K562 (cell line): ENCODE data around the gene TTLL3. TPM values are rescaled to one million over a fixed set of nuclear protein-coding genes. Genes with fewer than 3 reads are reported as not detected.
"Not testable (repeated sequence)": the region's sequence is repeated elsewhere in the genome, so short reads cannot be mapped to it uniquely, and the experiment has no call there.

Experiments used
- ATAC-seq: fragments of 200-7000 bp; cut with Tn5 transposase; 3 replicates; pipeline ENCODE4 v1.9.1; 2020; ENCODE audit warnings: moderate library complexity
- BruUV-seq: library from RNA; stranded (reverse); fragments of 400-500 nt; replicated peaks from 2 replicates; lab custom pipeline; 2021; lab: Mats Ljungman, UMichigan
- CTCF ChIA-PET: fragments of 300-600 bp; formaldehyde crosslinking; extraction: SDS; loops from one replicate; lab custom pipeline; 2021; ENCODE audit warnings: low intra/inter-chr PET ratio; lab: Yijun Ruan, JAX
- POLR2A ChIA-PET: fragments of 300-600, 350-650 bp; sonication (Branson Sonifier 250); formaldehyde crosslinking; extraction: SDS; loops from one replicate; lab custom pipeline; 2021; ENCODE audit warnings: antibody characterized with exemption, inconsistent platforms; lab: Yijun Ruan, JAX
- DNase-seq, 4 experiments: peaks; one replicate each; pipeline versions ENCODE4 v3.0.0 to v3.0.0-alpha.2; 2011 to 2018; ENCODE audit warnings: low spot score in 3 of 4, mixed read lengths in 3 of 4; ENCODE audit errors: extremely low read depth in 1 of 4
- FAIRE-seq: peaks from 2 replicates; lab custom pipeline; 2011; peaks lifted over from hg19 to GRCh38; lab: Jason Lieb, UNC
- H2AFZ ChIP-seq: 2 replicates; pipeline ENCODE4 v1.6.0; 2011; ENCODE audit warnings: low read depth, low read length, control low read depth, inconsistent platforms
- H3K27ac ChIP-seq: fragments of 200-600 bp; 3 replicates; pipeline ENCODE4 v1.8.0; 2011; ENCODE audit warnings: low read depth, mild to moderate bottlenecking, control low read depth, inconsistent platforms, low read length, moderate library complexity, mixed read lengths; ENCODE audit errors: extremely low read depth
- H3K27me3 ChIP-seq, 2 experiments: fragments of 300-600 bp in 1 of 2; 2 replicates in 1 of 2; 3 replicates in 1 of 2; pipeline versions ENCODE4 v1.6.0 to v1.8.0; 2011; ENCODE audit warnings: inconsistent platforms in 2 of 2, low read length in 2 of 2, mild to moderate bottlenecking in 1 of 2, mixed read lengths in 1 of 2, moderate library complexity in 1 of 2; ENCODE audit not compliant: control insufficient read depth in 2 of 2, insufficient read depth in 2 of 2
- H3K36me3 ChIP-seq: fragments of 300-600 bp; 3 replicates; pipeline ENCODE4 v1.8.0; 2011; ENCODE audit warnings: mild to moderate bottlenecking, low read length, inconsistent platforms; ENCODE audit not compliant: control insufficient read depth, insufficient read depth
- H3K4me1 ChIP-seq, 2 experiments: fragments of 200-600 bp in 1 of 2; replicated peaks in 1 of 2; 2 replicates in 1 of 2; 3 replicates in 1 of 2; pipeline versions ENCODE4 v1.5.1 to v1.8.0; 2011; ENCODE audit warnings: inconsistent platforms in 2 of 2, low read length in 2 of 2, mild to moderate bottlenecking in 1 of 2, mixed read lengths in 1 of 2, moderate library complexity in 1 of 2; ENCODE audit not compliant: control insufficient read depth in 2 of 2, insufficient read depth in 2 of 2
- H3K4me2 ChIP-seq: 2 replicates; pipeline ENCODE4 v1.6.1; 2011; ENCODE audit warnings: low read length, control low read depth, inconsistent platforms, mixed read lengths; ENCODE audit not compliant: insufficient read depth
- H3K4me3 ChIP-seq: fragments of 200-600 bp; sonication (generic), shearing (Covaris generic); 2 replicates; pipeline ENCODE4 v1.5.1; 2016; ENCODE audit warnings: control low read depth, inconsistent platforms
- H3K79me2 ChIP-seq: fragments of 200-600 bp; 3 replicates; pipeline ENCODE4 v1.8.0; 2011; ENCODE audit warnings: low read length, inconsistent platforms; ENCODE audit not compliant: control insufficient read depth, insufficient read depth
- H3K9ac ChIP-seq, 2 experiments: 2 replicates each; pipeline versions ENCODE4 v1.6.0 to v1.6.1; 2011; ENCODE audit warnings: low read depth in 2 of 2, low read length in 2 of 2, control low read depth in 1 of 2, inconsistent platforms in 1 of 2, mild to moderate bottlenecking in 1 of 2, mixed read lengths in 1 of 2; ENCODE audit not compliant: insufficient read depth in 1 of 2
- H3K9me1 ChIP-seq: one replicate; pipeline ENCODE4 v1.6.0; 2011; ENCODE audit warnings: inconsistent platforms, mild to moderate bottlenecking, low read length, moderate library complexity; ENCODE audit not compliant: control insufficient read depth, insufficient read depth
- H3K9me3 ChIP-seq: replicated peaks from 2 replicates; pipeline ENCODE4 v1.5.1; 2011; ENCODE audit warnings: low read depth, low read length, inconsistent platforms; ENCODE audit not compliant: control insufficient read depth, insufficient read depth
- H4K20me1 ChIP-seq: replicated peaks from 2 replicates; pipeline ENCODE4 v1.6.1; 2011; ENCODE audit warnings: low read length, inconsistent platforms, mixed read lengths; ENCODE audit not compliant: control insufficient read depth, insufficient read depth
- BCOR ChIP-seq: fragments of 450-650 bp; IDR thresholded peaks from 2 replicates; pipeline ENCODE4 v1.6.1; 2016
- DACH1 ChIP-seq: fragments of 450-650 bp; IDR thresholded peaks from 2 replicates; pipeline ENCODE4 v1.6.1; 2018; ENCODE audit not compliant: partially characterized antibody
- HLTF ChIP-seq: fragments of 450-650 bp; IDR thresholded peaks from 2 replicates; pipeline ENCODE4 v1.6.1; 2016
- IRF2 ChIP-seq: sonication (generic); formaldehyde crosslinking; IDR thresholded peaks from 2 replicates; pipeline ENCODE4 v1.8.1; 2022; ENCODE audit warnings: mild to moderate bottlenecking, missing genetic modification reagents
- NFIC ChIP-seq: fragments of 450-650 bp; IDR thresholded peaks from 2 replicates; pipeline ENCODE4 v1.6.1; 2017; ENCODE audit warnings: mild to moderate bottlenecking, inconsistent platforms
- NFIX ChIP-seq: fragments of 250-450 bp; sonication (Bioruptor Pico); IDR thresholded peaks from 2 replicates; pipeline ENCODE4 v1.4.0; 2020; ENCODE audit warnings: low read depth, mild to moderate bottlenecking, moderate library complexity
- PHF21A ChIP-seq: fragments of 450-650 bp; IDR thresholded peaks from 2 replicates; pipeline ENCODE4 v1.6.1; 2017; ENCODE audit warnings: low read depth, borderline replicate concordance
- SNAPC5 ChIP-seq: fragments of 250-450 bp; sonication (Bioruptor Pico); IDR thresholded peaks from 2 replicates; pipeline ENCODE4 v1.8.0; 2021; ENCODE audit warnings: moderate library complexity, mild to moderate bottlenecking, inconsistent platforms
- TAF7 ChIP-seq: fragments of 450-650 bp; IDR thresholded peaks from 2 replicates; pipeline ENCODE4 v1.6.1; 2016; ENCODE audit warnings: missing genetic modification characterization, missing compliant biosample characterization
- ZNF121 ChIP-seq: sonication (generic); formaldehyde crosslinking; conservative IDR thresholded peaks from 2 replicates; pipeline ENCODE4 v1.8.0; 2022; ENCODE audit warnings: missing genetic modification reagents
- ZNF280A ChIP-seq: fragments of 450-650 bp; IDR thresholded peaks from 2 replicates; pipeline ENCODE4 v1.6.1; 2018; ENCODE audit warnings: mild to moderate bottlenecking, low read depth; ENCODE audit not compliant: partially characterized antibody
- WGBS: fragments of 100-300 bp; shearing (Covaris generic); methylation state at CpG from one replicate; pipeline ENCODE4 v1.1.6; 2016; ENCODE audit warnings: low coverage, mixed read lengths; ENCODE audit not compliant: insufficient coverage; ENCODE audit errors: missing lambda C conversion rate; 5-methylcytosine and 5-hydroxymethylcytosine counted together
- in situ Hi-C: fragments of 300-500 bp; cut with MboI; formaldehyde crosslinking; loops from 4 replicates; pipeline ENCODE4 v1.15.0; 2018; ENCODE audit warnings: inconsistent platforms, mixed read lengths
- intact Hi-C: fragments of 100-400 bp; cut with micrococcal nuclease; formaldehyde crosslinking; loops from 2 replicates; pipeline ENCODE4 v1.14.2; 2022
- polyA plus RNA-seq, 8 experiments: library from polyadenylated mRNA; depleted of rRNA in 4 of 8; stranded (reverse) in 5 of 8; unstranded in 3 of 8; fragments of >200 nt; fragmentation: Nextera tagmentation in 2 of 8; fragmentation: Illumina TruSeq in 1 of 8; extraction: Ambion mirVana in 2 of 8; extraction: Trizol in 1 of 8; gene quantifications; 2 replicates each; pipeline versions ENCODE4 v1.2.1 to v1.2.3, GENCODE V29; 2011 to 2014; ENCODE audit warnings: inconsistent platforms in 1 of 8, missing spikeins in 1 of 8
- total RNA-seq, 7 experiments: library from RNA; depleted of rRNA in 6 of 7; stranded (reverse); fragments of >200 nt in 6 of 7; fragmentation: Illumina TruSeq in 2 of 7; extraction: Trizol in 2 of 7; gene quantifications; 2 replicates each; pipeline versions ENCODE4 v1.2.1 to v1.2.3, GENCODE V29; 2011 to 2021; ENCODE audit warnings: low replicate concordance in 1 of 7

TTLL3 gene
- total and polyA plus RNA-seq, 9 of the 15 experiments (the other 6 are each of a cell fraction or from before 2014, with no cell fraction given), result 8.9 to 106 (median 33.2) TPM

- H3K4me2 ChIP-seq, BruUV-seq, intact Hi-C loops, in situ Hi-C loops, H3K27ac ChIP-seq, H3K9me1 ChIP-seq, DNase-seq, ATAC-seq, H4K20me1 ChIP-seq, H3K27me3 ChIP-seq, H3K79me2 ChIP-seq, H3K9ac ChIP-seq, H3K9me3 ChIP-seq, H3K36me3 ChIP-seq, H2AFZ ChIP-seq, H3K4me3 ChIP-seq: not testable (repeated sequence)
- peak; percentile 40 for FAIRE-seq
- peaks cover 0 to 19% of the 10 kb centered on the region in 2 experiments; a peak in 3 of 5 replicates for H3K4me1 ChIP-seq
- TF ChIP-seq ZNF121 (CRISPR knock-in tag), result peak; percentile 74
- POLR2A ChIA-PET, result interaction anchor here (0.9 to 2.6 kb wide), 3 partner anchors 11 to 37 kb away, joined by 3 to 8 read pairs (median 4); no protein-coding TSS in a partner anchor
- CTCF ChIA-PET, result interaction anchor here (0.6 kb wide), 1 partner anchor 357 kb away, joined by 5 read pairs; no protein-coding TSS in a partner anchor
- 31% methylated on average over 2 of the region's 2 CpGs for WGBS
These were observed 39.1 kb upstream of the TTLL3 start for GRCh38 chr3:9771007-9771406.

GRCh38 chr3:9776896-9777693 is 33.0 kb upstream of the TTLL3 start:
- ChIA-PET CTCF (no interaction called here), POLR2A (interaction anchor here (0.5 to 2.2 kb wide), 6 partner anchors 9 to 107 kb away, joined by 3 to 12 read pairs (median 6); no protein-coding TSS in a partner anchor)
- Histone ChIP-seq H3K27ac (no peak overlapping the region), H3K79me2 (no peaks in the 10 kb centered on the region), H3K4me1 (peaks cover 7 to 10% of the 10 kb centered on the region in 2 experiments), H3K9ac (peak overlapping the region in 1 of 2 experiments; percentile 49; a peak in 1 of 4 replicates), H3K36me3 (peaks cover 19% of the 10 kb centered on the region; the same call in 2 of the 3 replicates), H3K4me2 (no peak overlapping the region), H3K9me1 (no peaks in the 10 kb centered on the region), H2AFZ (no peak overlapping the region), H3K9me3 (no peaks in the 10 kb centered on the region), H4K20me1 (no peaks in the 10 kb centered on the region), H3K27me3 (no peaks in the 10 kb centered on the region)
- no peak for DNase-seq
- WGBS, result 32% methylated on average over 5 of the region's 5 CpGs
- ATAC-seq, result no peak
- in situ Hi-C loops, result no loop called here
- BruUV-seq, result no TSS peak
- no peak for TF ChIP-seq PHF21A
- TF ChIP-seq SNAPC5 (CRISPR knock-in tag), result no peak
- TF ChIP-seq TAF7 (tag), result no peak
- no peak for TF ChIP-seq ZNF280A
- TF ChIP-seq HLTF, result no peak
- TF ChIP-seq IRF2 (CRISPR knock-in tag), result no peak
- TF ChIP-seq NFIX (CRISPR knock-in tag), result peak; percentile 85
- TF ChIP-seq NFIC, result peak; percentile 98
- TF ChIP-seq BCOR, result no peak
- TF ChIP-seq DACH1, result no peak
- TF ChIP-seq, all 486 proteins: peak for 2
- intact Hi-C loops, result no loop called here
- no peak overlapping the region for H3K4me3 ChIP-seq
- no peak for FAIRE-seq
